GM12878 (cell line): ENCODE data around the gene FANCC. TPM values are rescaled to one million over a fixed set of nuclear protein-coding genes. Genes with fewer than 3 reads are reported as not detected.

Source experiments
- ATAC-seq: fragments of 200-7000 bp; cut with Tn5 transposase; 3 replicates; pipeline ENCODE4 v1.9.1; 2020; ENCODE audit warnings: mild to moderate bottlenecking, moderate library complexity
- BruUV-seq: library from RNA; stranded (reverse); fragments of 400-500 nt; replicated peaks from 2 replicates; lab custom pipeline; 2021; lab: Mats Ljungman, UMichigan
- CTCF ChIA-PET: fragments of 300-600 bp; sonication (Branson Sonifier 250); formaldehyde crosslinking; extraction: SDS; loops from one replicate; lab custom pipeline; 2021; ENCODE audit warnings: inconsistent platforms; lab: Yijun Ruan, JAX
- POLR2A ChIA-PET: fragments of 350-600 bp; formaldehyde crosslinking; extraction: SDS; loops from one replicate; lab custom pipeline; 2021; ENCODE audit warnings: inconsistent platforms; lab: Charles Lee
- RAD21 ChIA-PET: fragments of 300-600 bp; sonication (Branson Sonifier 250); formaldehyde crosslinking; loops from one replicate; lab custom pipeline; 2023; ENCODE audit warnings: antibody characterized with exemption; ENCODE audit not compliant: unreplicated experiment; lab: Charles Lee
- SMC1A ChIA-PET: fragments of 300-600 bp; sonication (Branson Sonifier 250); formaldehyde crosslinking; loops from one replicate; lab custom pipeline; 2023; ENCODE audit not compliant: unreplicated experiment, uncharacterized antibody; lab: Charles Lee
- DNase-seq: peaks from one replicate; pipeline ENCODE4 v3.0.0-alpha.2; 2011; ENCODE audit warnings: low read depth, low spot score
- FAIRE-seq: peaks from 3 replicates; lab custom pipeline; 2011; peaks lifted over from hg19 to GRCh38; lab: Jason Lieb, UNC
- H2AFZ ChIP-seq: 2 replicates; pipeline ENCODE4 v1.6.0; 2011; ENCODE audit warnings: low read depth, low read length, control low read depth; ENCODE audit not compliant: control insufficient read depth
- H3K27ac ChIP-seq: 2 replicates; pipeline ENCODE4 v1.5.1; 2011; ENCODE audit warnings: control low read depth; ENCODE audit not compliant: control insufficient read depth, insufficient read depth
- H3K27me3 ChIP-seq, 2 experiments: replicated peaks in 1 of 2; 2 replicates each; pipeline versions ENCODE4 v1.6.0 to v1.6.1; 2011; ENCODE audit warnings: low read length in 1 of 2; ENCODE audit not compliant: control insufficient read depth in 2 of 2, insufficient read depth in 2 of 2
- H3K36me3 ChIP-seq, 2 experiments: 2 replicates each; pipeline ENCODE4 v1.5.1; 2011; ENCODE audit warnings: low read length in 1 of 2; ENCODE audit not compliant: control insufficient read depth in 2 of 2, insufficient read depth in 2 of 2
- H3K4me1 ChIP-seq: 2 replicates; pipeline ENCODE4 v1.6.1; 2011; ENCODE audit warnings: mild to moderate bottlenecking, low read length, moderate library complexity, mixed read lengths; ENCODE audit not compliant: control insufficient read depth, insufficient read depth
- H3K4me2 ChIP-seq: 2 replicates; pipeline ENCODE4 v1.6.0; 2011; ENCODE audit warnings: control low read depth; ENCODE audit not compliant: control insufficient read depth, insufficient read depth
- H3K4me3 ChIP-seq: fragments of 200-600 bp; sonication (generic); 2 replicates; pipeline ENCODE4 v1.5.1; 2016
- H3K79me2 ChIP-seq: 2 replicates; pipeline ENCODE4 v1.6.0; 2011; ENCODE audit warnings: low read length; ENCODE audit not compliant: control insufficient read depth, insufficient read depth
- H3K9ac ChIP-seq: 2 replicates; pipeline ENCODE4 v1.8.0; 2011; ENCODE audit warnings: low read length, control low read depth, mixed read lengths; ENCODE audit not compliant: control insufficient read depth, insufficient read depth
- H3K9me3 ChIP-seq: replicated peaks from 3 replicates; pipeline ENCODE4 v1.5.1; 2011; ENCODE audit warnings: mild to moderate bottlenecking, low read length; ENCODE audit not compliant: control insufficient read depth, insufficient read depth
- H4K20me1 ChIP-seq: 2 replicates; pipeline ENCODE4 v1.6.0; 2011; ENCODE audit not compliant: control insufficient read depth, insufficient read depth
- BCL11A ChIP-seq: IDR thresholded peaks from 2 replicates; pipeline ENCODE4 v1.6.1; 2011; ENCODE audit warnings: low read depth, low read length
- CBX5 ChIP-seq: sonication (generic); IDR thresholded peaks from 2 replicates; pipeline ENCODE4 v1.6.1; 2016; ENCODE audit warnings: low read depth, moderate library complexity, mild to moderate bottlenecking, inconsistent platforms
- CREM ChIP-seq: IDR thresholded peaks from 2 replicates; pipeline ENCODE4 v1.6.1; 2014; ENCODE audit warnings: antibody characterized with exemption, low read depth
- EGR1 ChIP-seq, 2 experiments: IDR thresholded peaks; 1 replicate in 1 of 2; 2 replicates in 1 of 2; pipeline ENCODE4 v1.6.1; 2011 to 2012; ENCODE audit warnings: low read depth in 2 of 2, low read length in 2 of 2, borderline replicate concordance in 1 of 2, mild to moderate bottlenecking in 1 of 2, moderate library complexity in 1 of 2
- HDAC6 ChIP-seq: fragments of 200-600 bp; sonication (generic); IDR thresholded peaks from one replicate; pipeline ENCODE4 v1.8.0; 2017; ENCODE audit warnings: antibody characterized with exemption; ENCODE audit not compliant: unreplicated experiment
- MEF2B ChIP-seq: fragments of 450-650 bp; IDR thresholded peaks from 2 replicates; pipeline ENCODE4 v1.6.1; 2018; ENCODE audit warnings: mild to moderate bottlenecking, moderate library complexity; ENCODE audit not compliant: partially characterized antibody, poor library complexity, severe bottlenecking
- MYB ChIP-seq: fragments of 150-350 bp; IDR thresholded peaks from 2 replicates; pipeline ENCODE4 v1.6.1; 2014; ENCODE audit warnings: mild to moderate bottlenecking, low read depth, low read length, borderline replicate concordance
- NR2F1 ChIP-seq: fragments of 450-650 bp; conservative IDR thresholded peaks from 2 replicates; pipeline ENCODE4 v1.6.1; 2017; ENCODE audit warnings: mild to moderate bottlenecking
- PML ChIP-seq: IDR thresholded peaks from 2 replicates; pipeline ENCODE4 v1.6.1; 2012; ENCODE audit warnings: low read length, inconsistent platforms
- PRDM15 ChIP-seq: fragments of 450-650 bp; formaldehyde crosslinking; IDR thresholded peaks from 2 replicates; pipeline ENCODE4 v1.4.0; 2020; ENCODE audit warnings: mild to moderate bottlenecking, moderate library complexity
- RAD21 ChIP-seq: IDR thresholded peaks from 2 replicates; pipeline ENCODE4 v1.6.1; 2011; ENCODE audit warnings: mild to moderate bottlenecking, low read depth, low read length, moderate library complexity; ENCODE audit not compliant: insufficient read depth
- RAD51 ChIP-seq: fragments of 450-650 bp; IDR thresholded peaks from 2 replicates; pipeline ENCODE4 v1.6.1; 2016; ENCODE audit warnings: moderate library complexity, mild to moderate bottlenecking, inconsistent platforms
- RFX5 ChIP-seq: IDR thresholded peaks from 2 replicates; pipeline ENCODE4 v1.6.1; 2011; ENCODE audit warnings: low read depth, low read length, improper control_type of control experiment
- ZBTB33 ChIP-seq: fragments of 450-650 bp; IDR thresholded peaks from 2 replicates; pipeline ENCODE4 v1.6.1; 2017; ENCODE audit warnings: mild to moderate bottlenecking
- WGBS: methylation state at CpG from one replicate; pipeline ENCODE4 v1.1.6; 2016; ENCODE audit warnings: low lambda C conversion rate; ENCODE audit not compliant: insufficient replicate concordance, insufficient coverage; ENCODE audit errors: missing lambda C conversion rate; 5-methylcytosine and 5-hydroxymethylcytosine counted together
- in situ Hi-C: fragments of 300-500 bp; cut with MboI; formaldehyde crosslinking; loops from 9 replicates; pipeline ENCODE4 v1.14.3; 2018; ENCODE audit warnings: mixed read lengths
- intact Hi-C: fragments of 100-400 bp; cut with micrococcal nuclease; formaldehyde crosslinking; loops from one replicate; pipeline ENCODE4 v1.14.2; 2022; ENCODE audit not compliant: unreplicated experiment
- polyA plus RNA-seq, 11 experiments: library from polyadenylated mRNA; depleted of rRNA in 4 of 11; unstranded in 6 of 11; stranded (reverse) in 5 of 11; fragments of >200 nt; fragmentation: Nextera tagmentation in 4 of 11; fragmentation: Illumina TruSeq in 1 of 11; extraction: Ambion mirVana in 4 of 11; extraction: Trizol in 1 of 11; gene quantifications; 1 replicate in 1 of 11; 2 replicates in 10 of 11; pipeline versions ENCODE4 v1.2.1 to v1.2.3, GENCODE V29; 2011 to 2016; ENCODE audit warnings: inconsistent platforms in 2 of 11, missing spikeins in 2 of 11, low read depth in 1 of 11
- total RNA-seq, 4 experiments: library from RNA; depleted of rRNA in 3 of 4; stranded (reverse); fragments of >200 nt in 3 of 4; fragmentation: Illumina TruSeq in 1 of 4; extraction: Trizol in 1 of 4; gene quantifications; 2 replicates each; pipeline versions ENCODE4 v1.2.1 to v1.2.3, GENCODE V29; 2013 to 2021

FANCC gene
- total and polyA plus RNA-seq, 10 of the 15 experiments (the other 5 are each of a cell fraction or from before 2014, with no cell fraction given), result 1.2 to 16.8 (median 10.5) TPM

GRCh38 chr9:95071925-95072324 is 245.6 kb downstream of the FANCC start:
- no peaks in the 10 kb centered on the region for H3K27me3 ChIP-seq
- H3K79me2 ChIP-seq, result no peaks in the 10 kb centered on the region
- H3K4me2 ChIP-seq, result no peak overlapping the region
- ChIA-PET SMC1A (interaction anchor here (0.9 kb wide), 1 partner anchor 291 kb away, joined by 4 read pairs; no protein-coding TSS in a partner anchor), POLR2A (interaction anchor here (0.6 kb wide), 1 partner anchor 402 kb away, joined by 3 read pairs; no protein-coding TSS in a partner anchor)
- DNase-seq, result no peak
- no peak overlapping the region for H3K4me3 ChIP-seq
- H3K9me3 ChIP-seq, result no peaks in the 10 kb centered on the region
- ATAC-seq, result no peak
- WGBS, result 77% methylated on average over 5 of the region's 5 CpGs
- intact Hi-C loops, result no loop called here
- no peak overlapping the region for H3K27ac ChIP-seq
- BruUV-seq, result no TSS peak
- TF ChIP-seq RAD51 (no peak), EGR1 (IDR thresholded peaks at IDR 0.05; ENCODE audit: borderline replicate concordance in 1 of 2, low read depth in 2 of 2, low read length in 2 of 2) (no peak), RFX5 (no peak), ZBTB33 (no peak), MEF2B (no peak), PRDM15 (CRISPR knock-in tag) (no peak), CREM (no peak), BCL11A (no peak), RAD21 (no peak), PML (no peak), HDAC6 (no peak), MYB (no peak), CBX5 (no peak), NR2F1 (no peak)
- TF ChIP-seq, all 136 proteins: peak for 0
- Histone ChIP-seq H2AFZ (no peak overlapping the region), H3K36me3 (peaks cover 2 to 3% of the 10 kb centered on the region in 2 experiments; a peak in 2 of 4 replicates), H3K4me1 (no peaks in the 10 kb centered on the region), H4K20me1 (no peaks in the 10 kb centered on the region), H3K9ac (no peak overlapping the region)
- no peak for FAIRE-seq
- in situ Hi-C loops, result no loop called here
- RAD21 ChIA-PET, result no interaction called here
- CTCF ChIA-PET, result interaction anchor here (1.2 kb wide), 1 partner anchor 391 kb away, joined by 6 read pairs; no protein-coding TSS in a partner anchor
